NOMO-1 treated with dmso at 0.1 percent for 144 hours (cell line): ENCODE results near the gene RNF222.

Source experiments
- DNase-seq: peaks from one replicate; lab custom pipeline; 2025; ENCODE audit not compliant: unreplicated experiment; lab: John Stamatoyannopoulos, UW

Gene RNF222

GRCh38 chr17:8397636-8398035, at the start of gene RNF222:
TSS of gene RNF222 (minus strand) at chr17:8397827. CDS start at chr17:8393461, 4,366 bp downstream.
- no peak for DNase-seq

GRCh38 chr17:8445536-8445935, 47.9 kb upstream of the RNF222 start:
- no peak for DNase-seq

GRCh38 chr17:8444494-8444893, 46.9 kb upstream of the RNF222 start:
- DNase-seq = no peak

GRCh38 chr17:8443756-8444155, 46.1 kb upstream of the RNF222 start:
- DNase-seq = no peak

GRCh38 chr17:8442310-8442709, 44.7 kb upstream of the RNF222 start:
- DNase-seq = no peak

GRCh38 chr17:8441690-8442089, 44.1 kb upstream of the RNF222 start:
- DNase-seq = no peak

- no peak for DNase-seq
These were observed 42.1 kb upstream of the RNF222 start for GRCh38 chr17:8439681-8440080.

GRCh38 chr17:8438441-8438840, 40.8 kb upstream of the RNF222 start:
- no peak for DNase-seq

GRCh38 chr17:8436844-8437171, 39.2 kb upstream of the RNF222 start:
- DNase-seq = no peak

GRCh38 chr17:8436169-8436843, 38.7 kb upstream of the RNF222 start:
- peak; percentile 53 for DNase-seq

GRCh38 chr17:8435245-8436168, 37.9 kb upstream of the RNF222 start, which contains the start of gene NDEL1:
TSS of gene NDEL1 (plus strand) at chr17:8435884. CDS start at chr17:8444272, 8,388 bp downstream.
- peak; percentile 95 for DNase-seq

- no peak for DNase-seq
These were observed 33.3 kb upstream of the RNF222 start for GRCh38 chr17:8430966-8431365.

GRCh38 chr17:8426802-8427201, 29.2 kb upstream of the RNF222 start:
- DNase-seq = no peak

- no peak for DNase-seq
These were observed 28.6 kb upstream of the RNF222 start for GRCh38 chr17:8426094-8426720.

GRCh38 chr17:8421571-8421970, 23.9 kb upstream of the RNF222 start:
- DNase-seq = no peak

- peak; percentile 12 for DNase-seq
These were observed 22.7 kb upstream of the RNF222 start for GRCh38 chr17:8420041-8420934.

GRCh38 chr17:8419305-8419704, 21.7 kb upstream of the RNF222 start:
- DNase-seq = no peak

GRCh38 chr17:8418471-8418870, 20.8 kb upstream of the RNF222 start:
- no peak for DNase-seq

- DNase-seq = peak; percentile 77
These were observed 20.2 kb upstream of the RNF222 start for GRCh38 chr17:8417806-8418205.

GRCh38 chr17:8413938-8414337, 16.3 kb upstream of the RNF222 start:
- no peak for DNase-seq

- DNase-seq = no peak
These were observed 15.7 kb upstream of the RNF222 start for GRCh38 chr17:8413328-8413727.
